Prostate gland (tissue), 2 donors: ENCODE results near the gene TELO2. TPM values are rescaled to one million over a fixed set of nuclear protein-coding genes. Genes with fewer than 3 reads are reported as not detected.

Source experiments
- DNase-seq: peaks from one replicate; pipeline ENCODE4 v3.0.0-alpha.2; 2019; ENCODE audit warnings: low spot score
- H3K27ac ChIP-seq, 2 donors: fragments of 200-600 bp; sonication (generic); 2 replicates each; pipeline ENCODE4 v1.5.1; 2017 to 2019
- H3K27me3 ChIP-seq: fragments of 200-600 bp; sonication (generic); replicated peaks from 2 replicates; pipeline ENCODE4 v1.5.1; 2019; ENCODE audit not compliant: insufficient read depth
- H3K36me3 ChIP-seq, 2 donors: fragments of 200-600 bp; sonication (generic); 1 replicate in 1 of 2; 2 replicates in 1 of 2; pipeline versions ENCODE4 v1.5.1 to v1.8.1; 2017 to 2019
- H3K4me1 ChIP-seq: fragments of 200-600 bp; sonication (generic); replicated peaks from 2 replicates; pipeline ENCODE4 v1.5.1; 2019
- H3K4me3 ChIP-seq, 2 donors: fragments of 200-600 bp; sonication (generic); 2 replicates each; pipeline ENCODE4 v1.5.1; 2017 to 2019
- H3K9me3 ChIP-seq: fragments of 200-600 bp; sonication (generic); 2 replicates; pipeline ENCODE4 v1.5.1; 2017
- CTCF ChIP-seq, 4 experiments: fragments of 200-600 bp in 2 of 4; fragments of 450-650 bp in 2 of 4; sonication (generic) in 2 of 4; IDR thresholded peaks; 1 replicate in 3 of 4; 2 replicates in 1 of 4; pipeline ENCODE4 v1.5.1; 2016 to 2019; ENCODE audit warnings: antibody characterized with exemption in 4 of 4, mild to moderate bottlenecking in 2 of 4, moderate library complexity in 2 of 4
- POLR2A ChIP-seq: fragments of 450-650 bp; IDR thresholded peaks from one replicate; pipeline ENCODE4 v1.6.1; 2016; ENCODE audit warnings: antibody characterized with exemption, mild to moderate bottlenecking
- POLR2AphosphoS5 ChIP-seq: sonication (generic); formaldehyde crosslinking; IDR thresholded peaks from one replicate; pipeline ENCODE4 v1.6.1; 2017; ENCODE audit warnings: antibody characterized with exemption
- WGBS: methylation state at CpG from one replicate; pipeline ENCODE4 v1.1.5; 2018; 5-methylcytosine and 5-hydroxymethylcytosine counted together
- intact Hi-C: fragments of 100-400 bp; cut with DNase I; formaldehyde crosslinking; loops from one replicate; pipeline ENCODE4 v1.14.2; 2022
- total RNA-seq, 2 donors: library from RNA; depleted of rRNA; stranded (reverse); fragments of >200 nt; gene quantifications; one replicate each; pipeline ENCODE4 v1.1.0, GENCODE V29; 2016

Gene TELO2
- total RNA-seq, 2 donors from 2014 or later, result 35.1 to 53.5 TPM

GRCh38 chr16:1534021-1535020 lies 41.2 kb downstream of the TELO2 start:
- Histone ChIP-seq H3K4me1 (no peaks in the 10 kb centered on the region), H3K9me3 (no peaks in the 10 kb centered on the region), H3K27me3 (no peaks in the 10 kb centered on the region), H3K36me3 (peaks cover 0 to 6% of the 10 kb centered on the region in 2 donors), H3K27ac (peak overlapping the region; percentile 81 to 87), H3K4me3 (peak overlapping the region; percentile 36 to 39)
- intact Hi-C loops, result loop anchor here (5.0 kb wide), 1 partner anchor 78 kb away; the partner anchor contains the start of genes CRAMP1 and IFT140
- no peak for TF ChIP-seq CTCF (IDR thresholded peaks at IDR 0.05)
- no peak for TF ChIP-seq POLR2AphosphoS5
- TF ChIP-seq POLR2A, result no peak
- DNase-seq, result no peak
- 78% methylated on average over 34 of the region's 57 CpGs for WGBS

DNA sequence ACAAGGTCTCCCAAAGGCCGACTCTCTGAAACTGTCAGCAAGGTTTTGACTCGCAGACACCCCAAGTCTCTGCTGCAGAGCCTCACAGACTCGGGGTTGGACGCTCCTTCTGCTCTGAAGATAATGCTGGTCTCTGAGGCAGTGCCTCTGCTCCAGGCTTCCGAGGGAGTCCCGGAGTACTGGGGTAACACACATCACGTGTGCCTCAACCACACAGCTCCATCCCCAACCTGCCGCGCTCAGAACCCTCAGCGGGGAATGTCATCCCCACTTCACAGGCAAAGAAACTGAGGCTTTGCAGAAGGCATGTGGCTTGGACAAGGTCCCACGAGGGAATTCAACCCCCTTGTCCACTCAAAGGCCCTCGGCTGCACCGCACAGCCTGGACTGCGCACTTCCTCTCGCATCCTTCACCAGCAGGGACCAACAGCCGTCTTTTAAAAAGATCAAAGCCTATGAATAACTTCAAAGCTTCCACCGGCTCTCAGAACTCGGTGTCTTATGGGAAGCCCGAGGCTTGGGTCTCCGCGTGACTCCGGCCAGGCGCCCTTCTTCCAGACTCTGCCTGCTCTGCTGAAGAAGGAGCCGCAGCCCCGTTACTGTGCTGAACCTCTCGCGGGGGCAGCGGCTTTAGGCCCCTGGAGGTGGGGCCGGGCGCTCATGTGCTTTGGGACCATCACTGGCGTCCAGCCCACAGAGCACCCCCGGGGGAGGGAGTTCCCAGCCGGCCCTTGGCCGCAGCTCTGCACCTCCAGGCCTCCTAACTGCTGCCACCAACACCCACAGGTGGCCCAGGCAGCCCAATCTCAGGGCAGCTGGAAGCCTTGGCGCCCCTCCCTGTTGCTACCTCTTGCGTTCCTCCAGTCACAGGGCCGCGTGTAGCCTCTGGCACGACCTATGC lies 42.5 kb downstream of the TELO2 start:
- TF ChIP-seq CTCF (IDR thresholded peaks at IDR 0.05), result no peak
- no peak for TF ChIP-seq POLR2AphosphoS5
- TF ChIP-seq POLR2A, result no peak
- DNase-seq, result no peak
- H3K27ac ChIP-seq, result peak overlapping the region; percentile 81 to 87
- H3K36me3 ChIP-seq, result peaks cover 0 to 6% of the 10 kb centered on the region in 2 donors
- peak overlapping the region; percentile 36 to 39 for H3K4me3 ChIP-seq
- intact Hi-C loops, result no loop called here
- H3K27me3 ChIP-seq, result no peaks in the 10 kb centered on the region
- H3K4me1 ChIP-seq, result no peaks in the 10 kb centered on the region
- WGBS, result 62% methylated on average over 31 of the region's 39 CpGs
- no peaks in the 10 kb centered on the region for H3K9me3 ChIP-seq

GRCh38 chr16:1536601-1537000 lies 43.4 kb downstream of the TELO2 start:
- Histone ChIP-seq H3K27me3 (no peaks in the 10 kb centered on the region), H3K4me1 (no peaks in the 10 kb centered on the region), H3K36me3 (peaks cover 0 to 6% of the 10 kb centered on the region in 2 donors), H3K9me3 (no peaks in the 10 kb centered on the region), H3K4me3 (peak overlapping the region in 1 of 2 donors; percentile 36), H3K27ac (peak overlapping the region; percentile 81 to 87)
- TF ChIP-seq CTCF (IDR thresholded peaks at IDR 0.05) (no peak), POLR2A (no peak), POLR2AphosphoS5 (no peak)
- WGBS, result 77% methylated on average over 13 of the region's 13 CpGs
- no peak for DNase-seq
- intact Hi-C loops, result no loop called here

GRCh38 chr16:1537138-1537577 lies 44.0 kb downstream of the TELO2 start:
- Histone ChIP-seq H3K36me3 (peaks cover 0 to 6% of the 10 kb centered on the region in 2 donors), H3K9me3 (no peaks in the 10 kb centered on the region), H3K4me3 (peak overlapping the region in 1 of 2 donors; percentile 9), H3K27me3 (no peaks in the 10 kb centered on the region), H3K27ac (peak overlapping the region in 1 of 2 donors; percentile 87), H3K4me1 (no peaks in the 10 kb centered on the region)
- DNase-seq, result no peak
- intact Hi-C loops, result no loop called here
- WGBS, result 67% methylated on average over 27 of the region's 27 CpGs
- TF ChIP-seq POLR2AphosphoS5 (no peak), POLR2A (no peak), CTCF (IDR thresholded peaks at IDR 0.05) (no peak)
